Right atrium auricular region (tissue), 2 donors: ENCODE measurements around the gene NLRP9. TPM values are rescaled to one million over a fixed set of nuclear protein-coding genes. Genes with fewer than 3 reads are reported as not detected.

Source experiments
- DNase-seq: peaks from one replicate; pipeline ENCODE4 v3.0.0-alpha.2; 2019; ENCODE audit warnings: low spot score
- H3K27ac ChIP-seq, 2 donors: fragments of 200-600 bp; sonication (generic); 1 replicate in 1 of 2; 2 replicates in 1 of 2; pipeline ENCODE4 v1.5.1; 2016 to 2019
- H3K27me3 ChIP-seq, 2 donors: fragments of 200-600 bp; sonication (generic); one replicate each; pipeline versions ENCODE4 v1.5.1 to v1.6.0; 2017 to 2019
- H3K36me3 ChIP-seq: fragments of 200-600 bp; sonication (generic); one replicate; pipeline ENCODE4 v1.5.1; 2016
- H3K4me1 ChIP-seq, 2 donors: fragments of 200-600 bp; sonication (generic); one replicate each; pipeline versions ENCODE4 v1.5.1 to v1.6.0; 2017 to 2019
- H3K4me3 ChIP-seq, 2 donors: fragments of 200-600 bp; sonication (generic); 1 replicate in 1 of 2; 2 replicates in 1 of 2; pipeline ENCODE4 v1.5.1; 2017 to 2019; ENCODE audit warnings: mild to moderate bottlenecking in 1 of 2, moderate library complexity in 1 of 2
- H3K9me3 ChIP-seq, 2 donors: fragments of 200-600 bp; sonication (generic); one replicate each; pipeline ENCODE4 v1.5.1; 2019
- total RNA-seq, 2 donors: library from RNA; depleted of rRNA; stranded (reverse); fragments of >200 nt; gene quantifications; one replicate each; pipeline ENCODE4 v1.1.0, GENCODE V29; 2016
- TF ChIP-seq, protein P1 (sequence below), 2 donors: fragments of 200-600 bp; sonication (generic); IDR thresholded peaks; one replicate each; pipeline ENCODE4 v1.5.1; 2019; ENCODE audit warnings: antibody characterized with exemption in 2 of 2

Gene NLRP9
- total RNA-seq, 2 donors from 2014 or later: not detected

DNA sequence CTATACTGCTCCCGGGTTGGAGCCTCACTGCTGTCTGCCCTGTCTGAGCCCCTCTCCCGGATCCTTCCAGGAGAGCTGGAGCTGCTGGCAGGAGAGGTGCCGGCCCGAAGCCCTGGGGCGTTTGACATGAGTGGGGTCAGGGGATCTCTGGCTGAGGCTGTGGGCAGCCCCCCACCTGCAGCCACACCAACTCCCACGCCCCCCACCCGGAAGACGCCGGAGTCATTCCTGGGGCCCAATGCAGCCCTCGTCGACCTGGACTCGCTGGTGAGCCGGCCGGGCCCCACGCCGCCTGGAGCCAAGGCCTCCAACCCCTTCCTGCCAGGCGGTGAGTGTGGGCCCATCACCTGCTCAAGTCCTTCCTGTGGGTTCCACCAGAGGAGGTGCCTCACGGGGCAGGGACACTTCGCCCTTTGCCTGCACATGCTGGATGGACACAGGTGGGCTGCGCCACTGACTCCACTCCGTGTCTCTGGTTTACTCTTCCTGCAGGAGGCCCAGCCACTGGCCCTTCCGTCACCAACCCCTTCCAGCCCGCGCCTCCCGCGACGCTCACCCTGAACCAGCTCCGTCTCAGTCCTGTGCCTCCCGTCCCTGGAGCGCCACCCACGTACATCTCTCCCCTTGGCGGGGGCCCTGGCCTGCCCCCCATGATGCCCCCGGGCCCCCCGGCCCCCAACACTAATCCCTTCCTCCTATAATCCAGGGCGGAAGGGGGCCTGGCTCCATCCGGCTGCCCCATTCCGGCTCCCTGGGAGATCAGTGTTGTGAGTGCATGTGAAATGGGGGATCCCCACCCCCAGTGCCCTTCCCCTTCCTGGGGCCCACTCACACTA lies 43.3 kb downstream of the NLRP9 start:
- no peaks in the 10 kb centered on the region for H3K4me1 ChIP-seq
- TF ChIP-seq, protein P1, sequence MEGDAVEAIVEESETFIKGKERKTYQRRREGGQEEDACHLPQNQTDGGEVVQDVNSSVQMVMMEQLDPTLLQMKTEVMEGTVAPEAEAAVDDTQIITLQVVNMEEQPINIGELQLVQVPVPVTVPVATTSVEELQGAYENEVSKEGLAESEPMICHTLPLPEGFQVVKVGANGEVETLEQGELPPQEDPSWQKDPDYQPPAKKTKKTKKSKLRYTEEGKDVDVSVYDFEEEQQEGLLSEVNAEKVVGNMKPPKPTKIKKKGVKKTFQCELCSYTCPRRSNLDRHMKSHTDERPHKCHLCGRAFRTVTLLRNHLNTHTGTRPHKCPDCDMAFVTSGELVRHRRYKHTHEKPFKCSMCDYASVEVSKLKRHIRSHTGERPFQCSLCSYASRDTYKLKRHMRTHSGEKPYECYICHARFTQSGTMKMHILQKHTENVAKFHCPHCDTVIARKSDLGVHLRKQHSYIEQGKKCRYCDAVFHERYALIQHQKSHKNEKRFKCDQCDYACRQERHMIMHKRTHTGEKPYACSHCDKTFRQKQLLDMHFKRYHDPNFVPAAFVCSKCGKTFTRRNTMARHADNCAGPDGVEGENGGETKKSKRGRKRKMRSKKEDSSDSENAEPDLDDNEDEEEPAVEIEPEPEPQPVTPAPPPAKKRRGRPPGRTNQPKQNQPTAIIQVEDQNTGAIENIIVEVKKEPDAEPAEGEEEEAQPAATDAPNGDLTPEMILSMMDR (IDR thresholded peaks at IDR 0.05): no peak
- H3K27ac ChIP-seq: no peak overlapping the region
- no peak overlapping the region for H3K4me3 ChIP-seq
- no peak for DNase-seq
- H3K36me3 ChIP-seq: peaks cover 74% of the 10 kb centered on the region
- H3K9me3 ChIP-seq: no peaks in the 10 kb centered on the region
- no peaks in the 10 kb centered on the region for H3K27me3 ChIP-seq

DNA sequence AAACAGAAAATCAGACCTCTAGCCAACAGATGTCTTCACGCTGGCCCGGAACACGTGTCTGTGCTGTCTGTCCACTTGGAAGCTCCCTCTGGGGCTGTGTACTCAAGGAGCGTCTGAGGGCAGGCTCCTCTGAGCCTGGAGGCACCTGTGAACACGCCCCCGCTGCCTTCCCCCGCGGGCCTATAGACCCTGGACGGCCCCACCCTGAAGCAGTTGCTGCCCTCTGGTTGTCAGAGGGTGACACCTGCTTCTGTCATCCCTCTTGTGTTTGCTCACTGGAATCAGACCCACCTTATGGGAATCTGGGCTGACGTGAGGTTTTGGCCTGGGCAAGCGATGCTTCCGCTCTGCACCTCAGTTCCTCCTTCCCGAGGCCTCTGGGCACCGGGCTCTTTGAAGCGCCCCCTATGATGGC lies 44.0 kb downstream of the NLRP9 start:
- no peak for DNase-seq
- Histone ChIP-seq H3K9me3 (no peaks in the 10 kb centered on the region), H3K36me3 (peaks cover 78% of the 10 kb centered on the region), H3K4me3 (no peak overlapping the region), H3K27ac (no peak overlapping the region), H3K27me3 (no peaks in the 10 kb centered on the region), H3K4me1 (no peaks in the 10 kb centered on the region)
- TF ChIP-seq, protein P1 (IDR thresholded peaks at IDR 0.05): no peak

- no peak overlapping the region for H3K27ac ChIP-seq
- peaks cover 82% of the 10 kb centered on the region for H3K36me3 ChIP-seq
- H3K9me3 ChIP-seq: no peaks in the 10 kb centered on the region
- no peaks in the 10 kb centered on the region for H3K4me1 ChIP-seq
- TF ChIP-seq, protein P1 (IDR thresholded peaks at IDR 0.05): no peak
- no peaks in the 10 kb centered on the region for H3K27me3 ChIP-seq
- no peak overlapping the region for H3K4me3 ChIP-seq
- no peak for DNase-seq
Measured at GRCh38 chr19:55693336-55693974, 44.7 kb downstream of the NLRP9 start.

- Histone ChIP-seq H3K27me3 (no peaks in the 10 kb centered on the region), H3K36me3 (peaks cover 87% of the 10 kb centered on the region), H3K9me3 (no peaks in the 10 kb centered on the region), H3K4me1 (no peaks in the 10 kb centered on the region), H3K27ac (no peak overlapping the region), H3K4me3 (no peak overlapping the region)
- TF ChIP-seq, protein P1 (IDR thresholded peaks at IDR 0.05): no peak
- DNase-seq: no peak
Measured at GRCh38 chr19:55692681-55693081, 45.5 kb downstream of the NLRP9 start.

DNA sequence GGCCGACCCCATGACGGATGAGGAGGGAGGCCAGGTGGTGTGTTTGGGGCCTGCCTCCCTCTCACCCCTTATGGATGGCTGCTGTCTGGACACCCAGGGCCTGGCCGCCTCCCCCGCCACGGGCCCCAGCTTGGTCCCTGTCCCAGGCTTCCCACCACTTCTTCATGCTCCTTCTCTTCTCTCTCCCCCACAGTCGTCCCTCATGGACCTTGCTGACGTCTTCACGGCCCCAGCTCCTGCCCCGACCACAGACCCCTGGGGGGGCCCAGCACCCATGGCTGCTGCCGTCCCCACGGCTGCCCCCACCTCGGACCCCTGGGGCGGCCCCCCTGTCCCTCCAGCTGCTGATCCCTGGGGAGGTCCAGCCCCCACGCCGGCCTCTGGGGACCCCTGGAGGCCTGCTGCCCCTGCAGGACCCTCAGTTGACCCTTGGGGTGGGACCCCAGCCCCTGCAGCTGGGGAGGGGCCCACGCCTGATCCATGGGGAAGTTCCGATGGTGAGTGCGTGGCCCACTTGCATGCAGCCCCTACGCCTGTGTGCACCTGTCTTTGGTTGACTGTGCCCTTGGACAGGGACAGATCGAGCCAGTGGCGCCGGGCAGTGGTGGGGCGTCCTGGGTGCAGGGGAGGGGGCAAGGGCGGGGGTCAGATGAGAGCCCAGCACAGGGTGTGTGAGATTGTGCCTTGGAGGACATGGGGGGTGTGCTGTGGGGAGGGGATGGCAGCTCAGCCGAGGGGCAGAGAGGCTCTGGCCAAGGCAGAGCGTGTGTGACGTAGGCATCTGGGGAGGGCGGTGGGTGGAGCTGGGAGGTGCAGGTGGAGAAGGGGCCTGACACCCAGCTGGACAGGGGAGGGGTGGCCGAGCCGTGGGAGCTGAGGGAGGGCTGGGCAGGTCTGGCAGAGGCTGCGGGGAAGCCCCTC lies 46.4 kb downstream of the NLRP9 start:
- Histone ChIP-seq H3K27me3 (no peaks in the 10 kb centered on the region), H3K4me1 (no peaks in the 10 kb centered on the region), H3K36me3 (peaks cover 91% of the 10 kb centered on the region), H3K9me3 (no peaks in the 10 kb centered on the region), H3K27ac (no peak overlapping the region), H3K4me3 (no peak overlapping the region)
- DNase-seq: no peak
- TF ChIP-seq, protein P1 (IDR thresholded peaks at IDR 0.05): no peak
